H1 (cell line): Measurements from ENCODE around the gene PRUNE1. TPM values are rescaled to one million over a fixed set of nuclear protein-coding genes. Genes with fewer than 3 reads are reported as not detected.
A peak's percentile ranks its signal among the peaks of the same experiment; 100 is the strongest.

Experiments used
- CTCF ChIA-PET: fragments of 300-600 bp; sonication (Branson Sonifier 250); formaldehyde crosslinking; loops from one replicate; lab custom pipeline; 2021; ENCODE audit not compliant: partially characterized antibody; lab: Charles Lee
- POLR2A ChIA-PET: fragments of 300-600 bp; sonication (Branson Sonifier 250); formaldehyde crosslinking; loops from one replicate; lab custom pipeline; 2021; ENCODE audit warnings: inconsistent platforms; ENCODE audit not compliant: partially characterized antibody; lab: Charles Lee
- DNase-seq, 2 experiments: peaks; one replicate each; pipeline versions ENCODE4 v3.0.0 to v3.0.0-alpha.2; 2010 to 2022; ENCODE audit warnings: low spot score in 2 of 2, low read depth in 1 of 2, mixed read lengths in 1 of 2
- FAIRE-seq: peaks from 2 replicates; lab custom pipeline; 2011; peaks lifted over from hg19 to GRCh38; lab: Jason Lieb, UNC
- H2AFZ ChIP-seq: 2 replicates; pipeline ENCODE4 v1.8.1; 2012; ENCODE audit warnings: low read length, inconsistent platforms
- H2AK5ac ChIP-seq: 2 replicates; pipeline ENCODE4 v1.6.1; 2013; ENCODE audit warnings: low read depth, low read length
- H2BK120ac ChIP-seq: replicated peaks from 2 replicates; pipeline ENCODE3; 2013; ENCODE audit warnings: low read depth, low read length, inconsistent platforms
- H2BK12ac ChIP-seq: 2 replicates; pipeline ENCODE4 v1.6.1; 2013; ENCODE audit warnings: low read depth, low read length
- H2BK15ac ChIP-seq: 2 replicates; pipeline ENCODE4 v1.6.1; 2013; ENCODE audit warnings: low read length
- H2BK20ac ChIP-seq: 2 replicates; pipeline ENCODE4 v1.6.1; 2013; ENCODE audit warnings: low read length
- H2BK5ac ChIP-seq: 2 replicates; pipeline ENCODE4 v1.6.1; 2013; ENCODE audit warnings: low read depth, low read length
- H3K14ac ChIP-seq: 2 replicates; pipeline ENCODE4 v1.6.1; 2013; ENCODE audit warnings: inconsistent platforms; ENCODE audit not compliant: insufficient read length
- H3K18ac ChIP-seq: 2 replicates; pipeline ENCODE4 v1.6.1; 2013; ENCODE audit warnings: low read length; ENCODE audit errors: extremely low read depth
- H3K23ac ChIP-seq: 2 replicates; pipeline ENCODE4 v1.6.1; 2013; ENCODE audit warnings: inconsistent platforms; ENCODE audit not compliant: insufficient read length
- H3K23me2 ChIP-seq: 2 replicates; pipeline ENCODE4 v1.6.1; 2013; ENCODE audit warnings: low read depth, low read length
- H3K27ac ChIP-seq: 2 replicates; pipeline ENCODE4 v1.6.1; 2011; ENCODE audit warnings: low read depth, low read length, inconsistent platforms
- H3K27me3 ChIP-seq, 4 experiments: replicated peaks in 1 of 4; 1 replicate in 1 of 4; 2 replicates in 3 of 4; pipeline versions ENCODE4 v1.6.1 to v1.8.1; 2011 to 2013; ENCODE audit warnings: low read length in 3 of 4, mild to moderate bottlenecking in 3 of 4, inconsistent platforms in 2 of 4, mixed read lengths in 2 of 4, moderate library complexity in 1 of 4; ENCODE audit not compliant: control insufficient read depth in 3 of 4, insufficient read depth in 3 of 4; ENCODE audit errors: extremely low read depth in 1 of 4
- H3K36me3 ChIP-seq, 4 experiments: 2 replicates each; pipeline versions ENCODE4 v1.6.1 to v1.8.1; 2011 to 2013; ENCODE audit warnings: mild to moderate bottlenecking in 4 of 4, low read length in 3 of 4, moderate library complexity in 2 of 4, control low read depth in 1 of 4, inconsistent platforms in 1 of 4; ENCODE audit not compliant: insufficient read depth in 4 of 4, control insufficient read depth in 2 of 4
- H3K4ac ChIP-seq: replicated peaks from 2 replicates; pipeline ENCODE3; 2013; ENCODE audit warnings: low read length, low read depth, mixed read lengths, inconsistent platforms; ENCODE audit not compliant: insufficient read length
- H3K4me1 ChIP-seq, 4 experiments: replicated peaks in 1 of 4; 1 replicate in 1 of 4; 2 replicates in 3 of 4; pipeline versions ENCODE4 v1.6.1 to v1.8.1; 2011 to 2013; ENCODE audit warnings: low read length in 3 of 4, inconsistent platforms in 2 of 4, mixed read lengths in 1 of 4; ENCODE audit not compliant: insufficient read depth in 4 of 4, control insufficient read depth in 3 of 4
- H3K4me2 ChIP-seq, 2 experiments: 2 replicates each; pipeline versions ENCODE4 v1.6.1 to v1.8.1; 2011 to 2013; ENCODE audit warnings: low read depth in 2 of 2, low read length in 2 of 2, control low read depth in 1 of 2, inconsistent platforms in 1 of 2, mild to moderate bottlenecking in 1 of 2; ENCODE audit not compliant: insufficient read depth in 1 of 2
- H3K4me3 ChIP-seq, 4 experiments: fragments of 200-600, 300-600 bp in 1 of 4; sonication (generic), shearing (Covaris generic), sonication (Bioruptor Twin) in 1 of 4; 2 replicates each; pipeline versions ENCODE4 v1.5.1 to v1.8.1; 2011 to 2016; ENCODE audit warnings: low read length in 4 of 4, low read depth in 3 of 4, control low read depth in 2 of 4, inconsistent platforms in 2 of 4, mild to moderate bottlenecking in 2 of 4, mixed read lengths in 1 of 4, moderate library complexity in 1 of 4; ENCODE audit not compliant: insufficient read depth in 2 of 4; ENCODE audit errors: extremely low read depth in 1 of 4
- H3K56ac ChIP-seq: replicated peaks from 2 replicates; pipeline ENCODE3; 2013; ENCODE audit warnings: low read depth, mild to moderate bottlenecking, mixed read lengths, low read length, inconsistent platforms; ENCODE audit not compliant: insufficient read length
- H3K79me1 ChIP-seq: 2 replicates; pipeline ENCODE4 v1.6.1; 2013; ENCODE audit warnings: low read depth, low read length, control low read depth
- H3K79me2 ChIP-seq, 2 experiments: 2 replicates each; pipeline versions ENCODE4 v1.6.1 to v1.8.1; 2012 to 2013; ENCODE audit warnings: low read length in 2 of 2, mild to moderate bottlenecking in 2 of 2, inconsistent platforms in 1 of 2; ENCODE audit not compliant: insufficient read depth in 2 of 2, control insufficient read depth in 1 of 2
- H3K9ac ChIP-seq, 4 experiments: replicated peaks in 1 of 4; 1 replicate in 1 of 4; 2 replicates in 3 of 4; pipeline versions ENCODE4 v1.6.1 to v1.8.1; 2011 to 2013; ENCODE audit warnings: low read depth in 3 of 4, low read length in 3 of 4, control low read depth in 2 of 4, mild to moderate bottlenecking in 2 of 4, moderate library complexity in 2 of 4, inconsistent platforms in 1 of 4; ENCODE audit errors: extremely low read depth in 1 of 4
- H3K9me3 ChIP-seq, 2 experiments: 2 replicates each; pipeline versions ENCODE4 v1.6.1 to v1.8.1; 2012 to 2013; ENCODE audit warnings: mild to moderate bottlenecking in 2 of 2, moderate library complexity in 2 of 2, control low read depth in 1 of 2, inconsistent platforms in 1 of 2, low read depth in 1 of 2, low read length in 1 of 2, mixed read lengths in 1 of 2; ENCODE audit not compliant: insufficient read depth in 2 of 2
- H4K20me1 ChIP-seq, 2 experiments: replicated peaks in 1 of 2; 2 replicates each; pipeline versions ENCODE3 to v1.8.1; 2011 to 2013; ENCODE audit warnings: inconsistent platforms in 2 of 2, low read length in 2 of 2, mild to moderate bottlenecking in 1 of 2; ENCODE audit not compliant: insufficient read depth in 2 of 2, control insufficient read depth in 1 of 2
- H4K5ac ChIP-seq: 2 replicates; pipeline ENCODE4 v1.6.1; 2013; ENCODE audit warnings: low read length, low read depth, mixed read lengths, inconsistent platforms; ENCODE audit not compliant: insufficient read length
- H4K8ac ChIP-seq: 2 replicates; pipeline ENCODE4 v1.8.0; 2013; ENCODE audit warnings: mild to moderate bottlenecking, moderate library complexity, low read length, inconsistent platforms; ENCODE audit not compliant: insufficient read depth; ENCODE audit errors: extremely low read depth
- H4K91ac ChIP-seq: replicated peaks from 2 replicates; pipeline ENCODE3; 2013; ENCODE audit warnings: low read length, mixed read lengths, inconsistent platforms; ENCODE audit not compliant: insufficient read length
- BACH1 ChIP-seq: IDR thresholded peaks from 2 replicates; pipeline ENCODE4 v1.6.1; 2012; ENCODE audit warnings: low read length, improper control_type of control experiment
- CHD1 ChIP-seq: IDR thresholded peaks from 2 replicates; pipeline ENCODE4 v1.6.1; 2012; ENCODE audit warnings: low read depth, low read length, improper control_type of control experiment
- KDM1A ChIP-seq: fragments of 200-600, 300-600 bp; sonication (generic); IDR thresholded peaks from 2 replicates; pipeline ENCODE4 v1.7.1; 2016; ENCODE audit warnings: mild to moderate bottlenecking, low read length, borderline replicate concordance
- MAFK ChIP-seq: IDR thresholded peaks from 2 replicates; pipeline ENCODE4 v1.6.1; 2012; ENCODE audit warnings: low read depth, mild to moderate bottlenecking, improper control_type of control experiment, low read length
- NANOG ChIP-seq: IDR thresholded peaks from 2 replicates; pipeline ENCODE4 v1.6.1; 2011; ENCODE audit warnings: low read length, low read depth, mild to moderate bottlenecking, inconsistent platforms; ENCODE audit not compliant: insufficient read depth, poor library complexity, severe bottlenecking
- SIN3A ChIP-seq, 2 experiments: IDR thresholded peaks in 1 of 2; conservative IDR thresholded peaks in 1 of 2; 2 replicates each; pipeline ENCODE4 v1.6.1; 2011 to 2012; ENCODE audit warnings: low read length in 2 of 2, improper control_type of control experiment in 1 of 2, low read depth in 1 of 2, mild to moderate bottlenecking in 1 of 2
- WGBS, 2 experiments: shearing (Covaris generic) in 1 of 2; methylation state at CpG; one replicate each; pipeline versions ENCODE4 v1.1.6 to v1.1.7; 2013 to 2015; ENCODE audit warnings: low lambda C conversion rate in 2 of 2, mixed read lengths in 2 of 2, inconsistent platforms in 1 of 2, low coverage in 1 of 2, missing lambda C conversion rate in 1 of 2; ENCODE audit not compliant: insufficient replicate concordance in 2 of 2, insufficient coverage in 1 of 2, insufficient read length in 1 of 2; ENCODE audit errors: extremely low coverage in 1 of 2, missing lambda C conversion rate in 1 of 2; 5-methylcytosine and 5-hydroxymethylcytosine counted together
- polyA plus RNA-seq, 7 experiments: library from polyadenylated mRNA; depleted of rRNA in 3 of 7; stranded (reverse) in 5 of 7; unstranded in 2 of 7; fragments of >200 nt in 5 of 7; fragments of 200-250 nt in 2 of 7; gene quantifications; 1 replicate in 5 of 7; 2 replicates in 1 of 7; 4 replicates in 1 of 7; pipeline versions ENCODE4 v1.2.1 to v1.2.3, GENCODE V29; 2011 to 2013; ENCODE audit warnings: missing spikeins in 2 of 7, mixed read lengths in 2 of 7
- total RNA-seq: library from RNA; stranded (reverse); fragmentation: NEBNext Ultra II Directional; extraction: Animal tissue kit (Norgen Biotek cat#: 25700); gene quantifications from 2 replicates; pipeline ENCODE4 v1.2.1, GENCODE V29; 2021

PRUNE1 gene
- total and polyA plus RNA-seq, 2 of the 8 experiments (the other 6 are each of a cell fraction or from before 2014, with no cell fraction given) = 32.8 to 54.2 TPM

GRCh38 chr1:151060657-151061421, 52.6 kb downstream of the PRUNE1 start:
- POLR2A ChIA-PET = interaction anchor here (0.9 to 9.1 kb wide), 5 partner anchors 10 to 54 kb away, joined by 3 to 107 read pairs (median 12); partner anchors contain the start of genes C1orf56, GABPB2 and MINDY1
- peaks cover 13% of the 10 kb centered on the region; the same call in 1 of the 2 replicates for H3K23me2 ChIP-seq
- no peak overlapping the region for H3K4ac ChIP-seq
- H4K8ac ChIP-seq = no peak overlapping the region
- H3K4me1 ChIP-seq = peaks cover 4 to 14% (median 8%) of the 10 kb centered on the region in 4 experiments; a peak in 6 of 7 replicates
- no peak for DNase-seq
- H2BK120ac ChIP-seq = no peak overlapping the region
- H3K79me1 ChIP-seq = peaks cover 7% of the 10 kb centered on the region
- H2AK5ac ChIP-seq = no peak overlapping the region
- peak overlapping the region; percentile 7 for H4K5ac ChIP-seq
- no peaks in the 10 kb centered on the region for H3K27me3 ChIP-seq
- FAIRE-seq = no peak
- H2BK12ac ChIP-seq = no peak overlapping the region
- peak overlapping the region in 3 of 4 experiments; percentile 3 to 51 (median 22); a peak in 2 of 7 replicates for H3K9ac ChIP-seq
- WGBS, 2 experiments = 30% methylated on average over 4 of the region's 4 CpGs; no CpG with 5 or more reads in 1 of the 2 experiments
- H3K56ac ChIP-seq = no peak overlapping the region
- H3K9me3 ChIP-seq = no peaks in the 10 kb centered on the region
- no peak overlapping the region for H3K14ac ChIP-seq
- peak overlapping the region; percentile 80 to 97 (median 89) for H3K4me3 ChIP-seq
- H4K20me1 ChIP-seq = peaks cover 0 to 8% of the 10 kb centered on the region in 2 experiments
- no peak overlapping the region for H3K23ac ChIP-seq
- peaks cover 2 to 9% (median 7%) of the 10 kb centered on the region in 4 experiments; a peak in 7 of 8 replicates for H3K36me3 ChIP-seq
- no peak overlapping the region; the same call in 1 of the 2 replicates for H3K18ac ChIP-seq
- no peak overlapping the region for H2BK20ac ChIP-seq
- H3K4me2 ChIP-seq = peak overlapping the region; percentile 81 to 96
- TF ChIP-seq CHD1 = no peak
- no peak for TF ChIP-seq KDM1A
- TF ChIP-seq SIN3A (conservative IDR thresholded peaks at IDR 0.05 in 1 of 2, IDR thresholded peaks at IDR 0.05 in 1 of 2; ENCODE audit: low read depth in 1 of 2, low read length in 2 of 2) = 0 out of 4 replicates have a peak, but pooled peaks of 1 of the 2 experiments have one; percentile 19
- peak; percentile 52; the same call in 1 of the 2 replicates for TF ChIP-seq MAFK
- TF ChIP-seq BACH1 = peak; percentile 66; the same call in 1 of the 2 replicates
- TF ChIP-seq NANOG = no peak
- no peak overlapping the region for H2AFZ ChIP-seq
- no peak overlapping the region for H2BK15ac ChIP-seq
- CTCF ChIA-PET = interaction anchor here (0.6 to 7.3 kb wide), 12 partner anchors 11 to 115 kb away, joined by 3 to 95 read pairs (median 5); partner anchors contain the start of genes C1orf56, GABPB2, TMOD4 and TNFAIP8L2
- peaks cover 7 to 80% of the 10 kb centered on the region in 2 experiments for H3K79me2 ChIP-seq
- no peak overlapping the region for H2BK5ac ChIP-seq
- H3K27ac ChIP-seq = peak overlapping the region; percentile 2; the same call in 1 of the 2 replicates
- no peak overlapping the region for H4K91ac ChIP-seq
